Measurements from ENCODE around the gene GRAP2.

Gene GRAP2

GRCh38 chr22:40015358-40015976 lies 114.6 kb downstream of the GRAP2 start:
- DNase-seq (ENCODE audit: low read depth) = no peak

GRCh38 chr22:40018051-40018450 lies 117.2 kb downstream of the GRAP2 start:
- DNase-seq (ENCODE audit: low read depth) = no peak

- DNase-seq (ENCODE audit: low read depth) = no peak
Observed at GRCh38 chr22:40019100-40019499, 118.2 kb downstream of the GRAP2 start.

GRCh38 chr22:40020956-40021355 lies 120.1 kb downstream of the GRAP2 start:
- DNase-seq (ENCODE audit: low read depth) = no peak

- no peak for DNase-seq (ENCODE audit: low read depth)
Observed at GRCh38 chr22:40021401-40022000, 120.6 kb downstream of the GRAP2 start.

GRCh38 chr22:40022536-40023240 lies 121.8 kb downstream of the GRAP2 start:
- no peak for DNase-seq (ENCODE audit: low read depth)
